ENCODE results near the gene KIF3A. TPM values are rescaled to one million over a fixed set of nuclear protein-coding genes. Genes with fewer than 3 reads are reported as not detected.

KIF3A gene
- polyA plus RNA-seq, 1 of the 3 experiments (the other 2 are of a cell fraction), result 5.1 TPM

DNA sequence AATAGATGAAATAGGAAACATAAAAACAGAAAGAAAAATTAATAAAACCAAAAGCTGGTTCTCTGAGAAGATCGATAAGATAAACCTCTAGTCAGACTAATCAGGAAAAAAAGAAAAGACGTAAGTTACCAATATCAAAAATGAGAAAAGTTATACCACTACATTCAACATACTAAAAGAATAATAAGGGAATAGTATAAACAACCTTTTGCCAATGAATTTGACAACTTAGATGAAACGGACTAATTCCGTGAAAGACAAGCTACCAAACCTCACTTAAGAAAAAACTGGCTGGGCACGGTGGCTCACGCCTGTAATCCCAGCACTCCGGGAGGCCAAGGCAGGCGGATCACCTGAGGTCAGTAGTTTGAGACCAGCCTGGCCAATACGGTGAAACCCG, 7.5 kb downstream of the KIF3A start:
- Histone ChIP-seq H3K9ac (no peak overlapping the region), H3K27me3 (ENCODE audit: insufficient read depth) (no peaks in the 10 kb centered on the region), H3K9me3 (no peaks in the 10 kb centered on the region), H4K20me1 (ENCODE audit: insufficient read depth) (no peaks in the 10 kb centered on the region; the same call in 1 of the 2 replicates), H3K4me2 (no peak overlapping the region), H3K27ac (ENCODE audit: low read depth in 2 of 2, low read length in 1 of 2) (no peak overlapping the region), H3F3A (replicated peaks; ENCODE audit: insufficient read depth) (peaks cover 3% of the 10 kb centered on the region), H3K36me3 (replicated peaks in 1 of 2; ENCODE audit: control insufficient read depth in 1 of 2, insufficient read depth in 2 of 2, low read length in 1 of 2) (peaks cover 27 to 31% of the 10 kb centered on the region in 2 experiments), H3K79me2 (ENCODE audit: insufficient read depth) (peaks cover 41% of the 10 kb centered on the region), H3K4me3 (ENCODE audit: low read depth in 2 of 2, low read length in 1 of 2) (no peak overlapping the region), H3K4me1 (ENCODE audit: control insufficient read depth in 1 of 2, insufficient read depth in 2 of 2, low read depth in 1 of 2, low read length in 1 of 2) (no peaks in the 10 kb centered on the region), H3K9me2 (no peaks in the 10 kb centered on the region), H2AFZ (ENCODE audit: low read depth) (no peak overlapping the region)
- ChIA-PET POLR2A (no interaction called here), CTCF (no interaction called here)
- DNase-seq, result no peak
- TF ChIP-seq ELF1 (IDR thresholded peaks at IDR 0.05) (no peak), FOXM1 (IDR thresholded peaks at IDR 0.05; ENCODE audit: low read depth) (no peak), MXI1 (IDR thresholded peaks at IDR 0.05; ENCODE audit: low read depth, low read length) (no peak), GABPA (IDR thresholded peaks at IDR 0.05; ENCODE audit: low read depth) (no peak), SIN3A (IDR thresholded peaks at IDR 0.05; ENCODE audit: borderline replicate concordance, low read depth, low read length) (no peak), EZH2phosphoT487 (IDR thresholded peaks at IDR 0.05; ENCODE audit: borderline replicate concordance, low read depth) (no peak), POLR2AphosphoS5 (IDR thresholded peaks at IDR 0.05; ENCODE audit: low read depth, low read length) (no peak), SMC3 (IDR thresholded peaks at IDR 0.05; ENCODE audit: low read depth, low read length) (no peak), YY1 (IDR thresholded peaks at IDR 0.05; ENCODE audit: low read depth) (no peak), CHD2 (IDR thresholded peaks at IDR 0.05; ENCODE audit: low read length, partially characterized antibody) (no peak), EP300 (IDR thresholded peaks at IDR 0.05; ENCODE audit: borderline replicate concordance in 1 of 2, low read depth in 1 of 2, low read length in 1 of 2) (no peak), RXRA (IDR thresholded peaks at IDR 0.05; ENCODE audit: borderline replicate concordance, low read depth) (no peak), RCOR1 (IDR thresholded peaks at IDR 0.05; ENCODE audit: low read length) (no peak), FOXJ3 (CRISPR knock-in tag; IDR thresholded peaks at IDR 0.05) (no peak)
- TF ChIP-seq, protein P1, sequence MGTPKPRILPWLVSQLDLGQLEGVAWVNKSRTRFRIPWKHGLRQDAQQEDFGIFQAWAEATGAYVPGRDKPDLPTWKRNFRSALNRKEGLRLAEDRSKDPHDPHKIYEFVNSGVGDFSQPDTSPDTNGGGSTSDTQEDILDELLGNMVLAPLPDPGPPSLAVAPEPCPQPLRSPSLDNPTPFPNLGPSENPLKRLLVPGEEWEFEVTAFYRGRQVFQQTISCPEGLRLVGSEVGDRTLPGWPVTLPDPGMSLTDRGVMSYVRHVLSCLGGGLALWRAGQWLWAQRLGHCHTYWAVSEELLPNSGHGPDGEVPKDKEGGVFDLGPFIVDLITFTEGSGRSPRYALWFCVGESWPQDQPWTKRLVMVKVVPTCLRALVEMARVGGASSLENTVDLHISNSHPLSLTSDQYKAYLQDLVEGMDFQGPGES (IDR thresholded peaks at IDR 0.05; ENCODE audit: low read depth, low read length), result no peak
- TF ChIP-seq, protein P2, sequence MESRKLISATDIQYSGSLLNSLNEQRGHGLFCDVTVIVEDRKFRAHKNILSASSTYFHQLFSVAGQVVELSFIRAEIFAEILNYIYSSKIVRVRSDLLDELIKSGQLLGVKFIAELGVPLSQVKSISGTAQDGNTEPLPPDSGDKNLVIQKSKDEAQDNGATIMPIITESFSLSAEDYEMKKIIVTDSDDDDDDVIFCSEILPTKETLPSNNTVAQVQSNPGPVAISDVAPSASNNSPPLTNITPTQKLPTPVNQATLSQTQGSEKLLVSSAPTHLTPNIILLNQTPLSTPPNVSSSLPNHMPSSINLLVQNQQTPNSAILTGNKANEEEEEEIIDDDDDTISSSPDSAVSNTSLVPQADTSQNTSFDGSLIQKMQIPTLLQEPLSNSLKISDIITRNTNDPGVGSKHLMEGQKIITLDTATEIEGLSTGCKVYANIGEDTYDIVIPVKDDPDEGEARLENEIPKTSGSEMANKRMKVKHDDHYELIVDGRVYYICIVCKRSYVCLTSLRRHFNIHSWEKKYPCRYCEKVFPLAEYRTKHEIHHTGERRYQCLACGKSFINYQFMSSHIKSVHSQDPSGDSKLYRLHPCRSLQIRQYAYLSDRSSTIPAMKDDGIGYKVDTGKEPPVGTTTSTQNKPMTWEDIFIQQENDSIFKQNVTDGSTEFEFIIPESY (IDR thresholded peaks at IDR 0.05; ENCODE audit: borderline replicate concordance, low read depth), result no peak
- TF ChIP-seq, protein P3, sequence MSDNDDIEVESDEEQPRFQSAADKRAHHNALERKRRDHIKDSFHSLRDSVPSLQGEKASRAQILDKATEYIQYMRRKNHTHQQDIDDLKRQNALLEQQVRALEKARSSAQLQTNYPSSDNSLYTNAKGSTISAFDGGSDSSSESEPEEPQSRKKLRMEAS (IDR thresholded peaks at IDR 0.05; ENCODE audit: low read depth), result no peak
- TF ChIP-seq, protein P4, sequence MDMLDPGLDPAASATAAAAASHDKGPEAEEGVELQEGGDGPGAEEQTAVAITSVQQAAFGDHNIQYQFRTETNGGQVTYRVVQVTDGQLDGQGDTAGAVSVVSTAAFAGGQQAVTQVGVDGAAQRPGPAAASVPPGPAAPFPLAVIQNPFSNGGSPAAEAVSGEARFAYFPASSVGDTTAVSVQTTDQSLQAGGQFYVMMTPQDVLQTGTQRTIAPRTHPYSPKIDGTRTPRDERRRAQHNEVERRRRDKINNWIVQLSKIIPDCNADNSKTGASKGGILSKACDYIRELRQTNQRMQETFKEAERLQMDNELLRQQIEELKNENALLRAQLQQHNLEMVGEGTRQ (IDR thresholded peaks at IDR 0.05; ENCODE audit: borderline replicate concordance, low read depth, low read length), result no peak
- 97% methylated on average over 10 of the region's 10 CpGs for WGBS (ENCODE audit: low lambda C conversion rate)

Data from SK-N-SH (cell line).